ENCODE results near the gene OMP. TPM values are rescaled to one million over a fixed set of nuclear protein-coding genes. Genes with fewer than 3 reads are reported as not detected.

The OMP gene
- total and polyA plus RNA-seq, 2 of the 13 experiments (the other 11 are each of a cell fraction or from before 2014, with no cell fraction given): not detected

DNA sequence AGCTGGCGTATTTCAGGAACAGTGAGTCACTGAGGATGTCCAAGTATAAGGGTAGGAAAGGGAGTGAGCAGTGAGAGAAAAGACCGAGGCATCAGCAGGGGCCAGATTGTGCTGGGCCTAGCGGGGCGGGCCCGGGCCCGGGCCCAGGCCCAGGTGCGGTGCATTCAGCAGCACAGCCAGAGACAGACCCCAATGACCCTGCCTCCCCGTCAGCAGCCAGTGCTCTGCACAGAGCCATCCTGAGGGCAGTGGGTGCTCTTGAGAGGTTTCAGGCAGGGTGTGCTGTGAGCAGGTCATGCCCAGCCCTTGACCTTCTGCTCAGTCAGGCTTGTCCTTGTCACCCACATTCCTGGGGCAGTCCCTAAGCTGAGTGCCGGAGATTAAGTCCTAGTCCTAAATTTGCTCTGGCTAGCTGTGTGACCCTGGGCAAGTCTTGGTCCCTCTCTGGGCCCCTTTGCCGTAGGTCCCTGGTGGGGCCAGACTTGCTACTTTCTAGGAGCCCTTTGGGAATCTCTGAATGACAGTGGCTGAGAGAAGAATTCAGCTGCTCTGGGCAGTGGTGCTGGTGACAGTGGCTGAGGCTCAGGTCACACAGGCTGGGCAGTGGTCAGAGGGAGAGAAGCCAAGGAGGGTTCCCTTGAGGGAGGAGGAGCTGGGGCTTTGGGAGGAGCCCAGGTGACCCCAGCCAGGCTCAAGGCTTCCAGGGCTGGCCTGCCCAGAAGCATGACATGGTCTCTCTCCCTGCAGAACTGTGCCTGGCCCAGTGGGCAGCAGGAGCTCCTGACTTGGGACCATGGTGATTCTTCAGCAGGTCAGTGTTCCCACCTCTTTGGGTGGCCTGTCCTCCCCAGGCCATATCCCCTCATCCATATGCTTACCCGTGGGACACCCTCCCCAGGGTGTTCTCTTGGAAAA, 27.5 kb downstream of the OMP start (continued):
- TF ChIP-seq ZSCAN30 (CRISPR knock-in tag; IDR thresholded peaks at IDR 0.05) (no peak), CCDC6 (CRISPR knock-in tag; IDR thresholded peaks at IDR 0.05) (no peak), PAF1 (CRISPR knock-in tag; IDR thresholded peaks at IDR 0.05) (no peak), FOSL1 (CRISPR knock-in tag; IDR thresholded peaks at IDR 0.05; ENCODE audit: borderline replicate concordance) (0 out of 2 replicates have a peak, but pooled peaks have one; percentile 11), CBFB (CRISPR knock-in tag; IDR thresholded peaks at IDR 0.05) (no peak), KDM3A (CRISPR knock-in tag; IDR thresholded peaks at IDR 0.05; ENCODE audit: low read depth) (no peak), NR2F6 (IDR thresholded peaks at IDR 0.05) (peak; percentile 60), NR2F6 (CRISPR knock-in tag; IDR thresholded peaks at IDR 0.05) (peak; percentile 54; the same call in 1 of the 2 replicates), ESRRA (CRISPR knock-in tag; IDR thresholded peaks at IDR 0.05; ENCODE audit: low read depth) (0 out of 2 replicates have a peak, but pooled peaks have one; percentile 33), SMAD1 (CRISPR knock-in tag; IDR thresholded peaks at IDR 0.05; ENCODE audit: borderline replicate concordance, low read depth) (no peak), RARA (CRISPR knock-in tag; IDR thresholded peaks at IDR 0.05) (0 out of 2 replicates have a peak, but pooled peaks have one; percentile 29), ZNF614 (CRISPR knock-in tag; IDR thresholded peaks at IDR 0.05; ENCODE audit: borderline replicate concordance) (no peak), ZNF644 (CRISPR knock-in tag; IDR thresholded peaks at IDR 0.05; ENCODE audit: low read depth) (no peak), ZNF282 (IDR thresholded peaks at IDR 0.05; ENCODE audit: partially characterized antibody) (no peak), ZMAT3 (CRISPR knock-in tag; conservative IDR thresholded peaks at IDR 0.05) (no peak), HOXA5 (CRISPR knock-in tag; IDR thresholded peaks at IDR 0.05) (no peak), XRCC5 (optimal IDR thresholded peaks at IDR 0.05; ENCODE audit: low read length) (no peak)
- TF ChIP-seq, protein P1, sequence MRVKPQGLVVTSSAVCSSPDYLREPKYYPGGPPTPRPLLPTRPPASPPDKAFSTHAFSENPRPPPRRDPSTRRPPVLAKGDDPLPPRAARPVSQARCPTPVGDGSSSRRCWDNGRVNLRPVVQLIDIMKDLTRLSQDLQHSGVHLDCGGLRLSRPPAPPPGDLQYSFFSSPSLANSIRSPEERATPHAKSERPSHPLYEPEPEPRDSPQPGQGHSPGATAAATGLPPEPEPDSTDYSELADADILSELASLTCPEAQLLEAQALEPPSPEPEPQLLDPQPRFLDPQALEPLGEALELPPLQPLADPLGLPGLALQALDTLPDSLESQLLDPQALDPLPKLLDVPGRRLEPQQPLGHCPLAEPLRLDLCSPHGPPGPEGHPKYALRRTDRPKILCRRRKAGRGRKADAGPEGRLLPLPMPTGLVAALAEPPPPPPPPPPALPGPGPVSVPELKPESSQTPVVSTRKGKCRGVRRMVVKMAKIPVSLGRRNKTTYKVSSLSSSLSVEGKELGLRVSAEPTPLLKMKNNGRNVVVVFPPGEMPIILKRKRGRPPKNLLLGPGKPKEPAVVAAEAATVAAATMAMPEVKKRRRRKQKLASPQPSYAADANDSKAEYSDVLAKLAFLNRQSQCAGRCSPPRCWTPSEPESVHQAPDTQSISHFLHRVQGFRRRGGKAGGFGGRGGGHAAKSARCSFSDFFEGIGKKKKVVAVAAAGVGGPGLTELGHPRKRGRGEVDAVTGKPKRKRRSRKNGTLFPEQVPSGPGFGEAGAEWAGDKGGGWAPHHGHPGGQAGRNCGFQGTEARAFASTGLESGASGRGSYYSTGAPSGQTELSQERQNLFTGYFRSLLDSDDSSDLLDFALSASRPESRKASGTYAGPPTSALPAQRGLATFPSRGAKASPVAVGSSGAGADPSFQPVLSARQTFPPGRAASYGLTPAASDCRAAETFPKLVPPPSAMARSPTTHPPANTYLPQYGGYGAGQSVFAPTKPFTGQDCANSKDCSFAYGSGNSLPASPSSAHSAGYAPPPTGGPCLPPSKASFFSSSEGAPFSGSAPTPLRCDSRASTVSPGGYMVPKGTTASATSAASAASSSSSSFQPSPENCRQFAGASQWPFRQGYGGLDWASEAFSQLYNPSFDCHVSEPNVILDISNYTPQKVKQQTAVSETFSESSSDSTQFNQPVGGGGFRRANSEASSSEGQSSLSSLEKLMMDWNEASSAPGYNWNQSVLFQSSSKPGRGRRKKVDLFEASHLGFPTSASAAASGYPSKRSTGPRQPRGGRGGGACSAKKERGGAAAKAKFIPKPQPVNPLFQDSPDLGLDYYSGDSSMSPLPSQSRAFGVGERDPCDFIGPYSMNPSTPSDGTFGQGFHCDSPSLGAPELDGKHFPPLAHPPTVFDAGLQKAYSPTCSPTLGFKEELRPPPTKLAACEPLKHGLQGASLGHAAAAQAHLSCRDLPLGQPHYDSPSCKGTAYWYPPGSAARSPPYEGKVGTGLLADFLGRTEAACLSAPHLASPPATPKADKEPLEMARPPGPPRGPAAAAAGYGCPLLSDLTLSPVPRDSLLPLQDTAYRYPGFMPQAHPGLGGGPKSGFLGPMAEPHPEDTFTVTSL (CRISPR knock-in tag; IDR thresholded peaks at IDR 0.05; ENCODE audit: borderline replicate concordance): no peak
- TF ChIP-seq, protein P2, sequence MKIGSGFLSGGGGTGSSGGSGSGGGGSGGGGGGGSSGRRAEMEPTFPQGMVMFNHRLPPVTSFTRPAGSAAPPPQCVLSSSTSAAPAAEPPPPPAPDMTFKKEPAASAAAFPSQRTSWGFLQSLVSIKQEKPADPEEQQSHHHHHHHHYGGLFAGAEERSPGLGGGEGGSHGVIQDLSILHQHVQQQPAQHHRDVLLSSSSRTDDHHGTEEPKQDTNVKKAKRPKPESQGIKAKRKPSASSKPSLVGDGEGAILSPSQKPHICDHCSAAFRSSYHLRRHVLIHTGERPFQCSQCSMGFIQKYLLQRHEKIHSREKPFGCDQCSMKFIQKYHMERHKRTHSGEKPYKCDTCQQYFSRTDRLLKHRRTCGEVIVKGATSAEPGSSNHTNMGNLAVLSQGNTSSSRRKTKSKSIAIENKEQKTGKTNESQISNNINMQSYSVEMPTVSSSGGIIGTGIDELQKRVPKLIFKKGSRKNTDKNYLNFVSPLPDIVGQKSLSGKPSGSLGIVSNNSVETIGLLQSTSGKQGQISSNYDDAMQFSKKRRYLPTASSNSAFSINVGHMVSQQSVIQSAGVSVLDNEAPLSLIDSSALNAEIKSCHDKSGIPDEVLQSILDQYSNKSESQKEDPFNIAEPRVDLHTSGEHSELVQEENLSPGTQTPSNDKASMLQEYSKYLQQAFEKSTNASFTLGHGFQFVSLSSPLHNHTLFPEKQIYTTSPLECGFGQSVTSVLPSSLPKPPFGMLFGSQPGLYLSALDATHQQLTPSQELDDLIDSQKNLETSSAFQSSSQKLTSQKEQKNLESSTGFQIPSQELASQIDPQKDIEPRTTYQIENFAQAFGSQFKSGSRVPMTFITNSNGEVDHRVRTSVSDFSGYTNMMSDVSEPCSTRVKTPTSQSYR (CRISPR knock-in tag; IDR thresholded peaks at IDR 0.05; ENCODE audit: borderline replicate concordance): no peak
- TF ChIP-seq, protein P3, sequence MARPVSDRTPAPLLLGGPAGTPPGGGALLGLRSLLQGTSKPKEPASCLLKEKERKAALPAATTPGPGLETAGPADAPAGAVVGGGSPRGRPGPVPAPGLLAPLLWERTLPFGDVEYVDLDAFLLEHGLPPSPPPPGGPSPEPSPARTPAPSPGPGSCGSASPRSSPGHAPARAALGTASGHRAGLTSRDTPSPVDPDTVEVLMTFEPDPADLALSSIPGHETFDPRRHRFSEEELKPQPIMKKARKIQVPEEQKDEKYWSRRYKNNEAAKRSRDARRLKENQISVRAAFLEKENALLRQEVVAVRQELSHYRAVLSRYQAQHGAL (CRISPR knock-in tag; IDR thresholded peaks at IDR 0.05; ENCODE audit: not compliant biosample characterization): no peak
- TF ChIP-seq, protein P4, sequence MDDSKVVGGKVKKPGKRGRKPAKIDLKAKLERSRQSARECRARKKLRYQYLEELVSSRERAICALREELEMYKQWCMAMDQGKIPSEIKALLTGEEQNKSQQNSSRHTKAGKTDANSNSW (CRISPR knock-in tag; IDR thresholded peaks at IDR 0.05; ENCODE audit: borderline replicate concordance): no peak

Measured in HepG2 (cell line).